ENCODE data around the gene IPCEF1. TPM values are rescaled to one million over a fixed set of nuclear protein-coding genes. Genes with fewer than 3 reads are reported as not detected.
A peak's percentile ranks its signal among the peaks of the same experiment; 100 is the strongest.
"Not testable (repeated sequence)": the region's sequence is repeated elsewhere in the genome, so short reads cannot be mapped to it uniquely, and the experiment has no call there.

IPCEF1 gene
- total RNA-seq, 2 experiments from 2014 or later, result 14.2 to 16.9 TPM

GRCh38 chr6:154228521-154228905 is 128.1 kb downstream of the IPCEF1 start:
- no peak for DNase-seq
- Mint-ChIP-seq H3K36me3 (peaks cover 33% of the 10 kb centered on the region), H3K9me3 (peaks cover 4% of the 10 kb centered on the region), H3K4me3 (no peak overlapping the region), H3K4me1 (peaks cover 71% of the 10 kb centered on the region), H3K27me3 (no peaks in the 10 kb centered on the region), H3K27ac (peak overlapping the region; percentile 89)

- no peak for DNase-seq
- no peak overlapping the region for H3K4me3 Mint-ChIP-seq
- H3K9me3 Mint-ChIP-seq, result peaks cover 4% of the 10 kb centered on the region
- peaks cover 38% of the 10 kb centered on the region for H3K36me3 Mint-ChIP-seq
- H3K27me3 Mint-ChIP-seq, result no peaks in the 10 kb centered on the region
- peaks cover 70% of the 10 kb centered on the region for H3K4me1 Mint-ChIP-seq
- H3K27ac Mint-ChIP-seq, result peak overlapping the region; percentile 89
Observed at GRCh38 chr6:154227862-154228520, 128.6 kb downstream of the IPCEF1 start.

GRCh38 chr6:154226461-154226860 is 130.1 kb downstream of the IPCEF1 start:
- H3K36me3 Mint-ChIP-seq, result peaks cover 43% of the 10 kb centered on the region
- H3K4me1 Mint-ChIP-seq, result peaks cover 58% of the 10 kb centered on the region
- H3K27ac Mint-ChIP-seq, result peak overlapping the region; percentile 18
- peaks cover 4% of the 10 kb centered on the region for H3K9me3 Mint-ChIP-seq
- no peak overlapping the region for H3K4me3 Mint-ChIP-seq
- DNase-seq, result no peak
- no peaks in the 10 kb centered on the region for H3K27me3 Mint-ChIP-seq

- no peaks in the 10 kb centered on the region for H3K27me3 Mint-ChIP-seq
- peaks cover 52% of the 10 kb centered on the region for H3K4me1 Mint-ChIP-seq
- peak overlapping the region; percentile 64 for H3K27ac Mint-ChIP-seq
- H3K36me3 Mint-ChIP-seq, result peaks cover 43% of the 10 kb centered on the region
- no peak overlapping the region for H3K4me3 Mint-ChIP-seq
- H3K9me3 Mint-ChIP-seq, result peaks cover 4% of the 10 kb centered on the region
- DNase-seq, result no peak
Observed at GRCh38 chr6:154223296-154223695, 133.3 kb downstream of the IPCEF1 start.

GRCh38 chr6:154222716-154223115 is 133.9 kb downstream of the IPCEF1 start:
- H3K4me1 Mint-ChIP-seq, result peaks cover 56% of the 10 kb centered on the region

GRCh38 chr6:154219250-154219649 is 137.4 kb downstream of the IPCEF1 start:
- Mint-ChIP-seq H3K4me3 (peak overlapping the region; percentile 57), H3K27me3 (no peaks in the 10 kb centered on the region), H3K9me3 (no peaks in the 10 kb centered on the region), H3K27ac (peak overlapping the region; percentile 55), H3K36me3 (peaks cover 35% of the 10 kb centered on the region), H3K4me1 (peaks cover 42% of the 10 kb centered on the region)
- no peak for DNase-seq

More at GRCh38 chr6:154222716-154223115, 133.9 kb downstream of the IPCEF1 start:
- no peak overlapping the region for H3K27ac Mint-ChIP-seq
- no peak for DNase-seq
- H3K36me3 Mint-ChIP-seq, result peaks cover 47% of the 10 kb centered on the region
- no peak overlapping the region for H3K4me3 Mint-ChIP-seq
- no peaks in the 10 kb centered on the region for H3K27me3 Mint-ChIP-seq
- H3K9me3 Mint-ChIP-seq, result peaks cover 4% of the 10 kb centered on the region

DNA sequence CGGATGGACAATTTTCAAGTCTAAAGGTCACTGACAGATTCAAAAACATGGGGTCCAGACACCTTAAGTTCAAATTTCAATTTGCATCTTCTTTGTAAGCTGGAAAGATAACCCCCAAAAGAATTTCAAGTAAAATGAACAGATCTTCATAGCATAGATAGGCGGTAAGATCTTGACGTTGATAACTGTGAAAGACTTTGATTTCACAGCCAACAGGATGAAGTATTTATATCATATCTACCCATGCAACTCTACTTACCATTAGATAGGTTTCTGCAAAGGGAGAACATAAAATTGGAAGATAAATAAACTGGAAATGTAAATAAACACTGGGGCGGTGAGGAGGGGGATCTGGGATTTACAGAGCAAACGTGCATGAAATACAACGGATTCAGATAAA is 137.8 kb downstream of the IPCEF1 start:
- Mint-ChIP-seq H3K27ac (peak overlapping the region; percentile 55), H3K27me3 (no peaks in the 10 kb centered on the region)
- DNase-seq, result no peak

GRCh38 chr6:154218301-154218700 is 138.3 kb downstream of the IPCEF1 start:
- no peaks in the 10 kb centered on the region for H3K9me3 Mint-ChIP-seq
- H3K4me3 Mint-ChIP-seq, result peak overlapping the region; percentile 43
- no peaks in the 10 kb centered on the region for H3K27me3 Mint-ChIP-seq
- peaks cover 43% of the 10 kb centered on the region for H3K4me1 Mint-ChIP-seq
- no peak for DNase-seq
- peak overlapping the region; percentile 73 for H3K27ac Mint-ChIP-seq
- H3K36me3 Mint-ChIP-seq, result peaks cover 34% of the 10 kb centered on the region

More for the DNA sequence above, 137.8 kb downstream of the IPCEF1 start:
- H3K36me3 Mint-ChIP-seq, result peaks cover 37% of the 10 kb centered on the region
- no peaks in the 10 kb centered on the region for H3K9me3 Mint-ChIP-seq
- H3K4me3 Mint-ChIP-seq, result peak overlapping the region; percentile 57
- H3K4me1 Mint-ChIP-seq, result peaks cover 43% of the 10 kb centered on the region

- no peaks in the 10 kb centered on the region for H3K27me3 Mint-ChIP-seq
- peak overlapping the region; percentile 17 for H3K27ac Mint-ChIP-seq
- H3K9me3 Mint-ChIP-seq, result no peaks in the 10 kb centered on the region
- no peak for DNase-seq
- peaks cover 34% of the 10 kb centered on the region for H3K4me1 Mint-ChIP-seq
- H3K36me3 Mint-ChIP-seq, result peaks cover 32% of the 10 kb centered on the region
- no peak overlapping the region for H3K4me3 Mint-ChIP-seq
Observed at GRCh38 chr6:154213782-154214181, 142.8 kb downstream of the IPCEF1 start.

DNA sequence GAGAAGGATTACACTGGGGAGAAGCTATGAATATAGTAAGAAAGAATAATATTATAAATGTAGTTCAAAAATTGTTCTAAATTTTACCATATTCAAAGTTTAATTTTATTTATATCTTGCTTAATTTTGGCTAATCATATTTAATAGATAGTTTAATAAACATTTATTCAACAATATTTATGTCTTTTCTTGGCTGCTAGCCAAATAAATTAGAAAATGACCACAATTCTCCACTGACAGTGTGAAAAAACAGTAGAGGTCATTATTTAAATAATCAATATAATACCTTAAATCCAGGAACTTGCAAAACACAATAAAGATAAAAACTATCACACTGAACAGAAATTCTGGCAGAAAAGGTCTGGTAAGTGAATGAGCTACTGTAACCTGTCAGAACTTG is 145.9 kb downstream of the IPCEF1 start:
- DNase-seq, result no peak
- Mint-ChIP-seq H3K4me1 (peaks cover 26% of the 10 kb centered on the region), H3K27me3 (no peaks in the 10 kb centered on the region), H3K36me3 (peaks cover 45% of the 10 kb centered on the region), H3K9me3 (no peaks in the 10 kb centered on the region), H3K4me3 (no peak overlapping the region), H3K27ac (no peak overlapping the region)

DNA sequence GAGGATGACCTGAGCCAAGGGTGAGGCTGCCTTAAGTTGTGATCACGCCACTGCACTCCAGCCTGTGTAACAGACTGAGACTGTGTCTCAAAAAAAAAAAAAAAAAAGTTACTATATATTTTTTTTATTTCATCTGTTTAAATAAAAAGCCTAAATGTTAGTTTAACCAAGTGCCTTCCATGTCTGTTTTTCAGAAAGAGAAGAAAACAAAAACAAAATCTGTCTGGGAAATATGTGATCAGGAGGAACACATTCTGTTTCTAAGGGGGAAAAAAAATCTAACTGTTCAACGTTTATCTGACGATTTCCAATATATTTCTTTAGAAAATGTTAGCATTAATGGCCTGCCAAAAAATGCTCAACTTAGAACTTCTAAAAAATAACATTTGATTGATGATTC is 147.0 kb downstream of the IPCEF1 start:
- Mint-ChIP-seq H3K27me3 (no peaks in the 10 kb centered on the region), H3K27ac (no peak overlapping the region), H3K4me1 (peaks cover 28% of the 10 kb centered on the region), H3K4me3 (no peak overlapping the region), H3K9me3 (no peaks in the 10 kb centered on the region), H3K36me3 (peaks cover 51% of the 10 kb centered on the region)
- DNase-seq, result no peak

GRCh38 chr6:154206996-154207395 is 149.6 kb downstream of the IPCEF1 start:
- Mint-ChIP-seq H3K27ac (no peak overlapping the region), H3K36me3 (peaks cover 56% of the 10 kb centered on the region), H3K27me3 (no peaks in the 10 kb centered on the region), H3K4me3 (no peak overlapping the region), H3K4me1 (peaks cover 32% of the 10 kb centered on the region), H3K9me3 (peaks cover 3% of the 10 kb centered on the region)
- DNase-seq, result no peak

DNA sequence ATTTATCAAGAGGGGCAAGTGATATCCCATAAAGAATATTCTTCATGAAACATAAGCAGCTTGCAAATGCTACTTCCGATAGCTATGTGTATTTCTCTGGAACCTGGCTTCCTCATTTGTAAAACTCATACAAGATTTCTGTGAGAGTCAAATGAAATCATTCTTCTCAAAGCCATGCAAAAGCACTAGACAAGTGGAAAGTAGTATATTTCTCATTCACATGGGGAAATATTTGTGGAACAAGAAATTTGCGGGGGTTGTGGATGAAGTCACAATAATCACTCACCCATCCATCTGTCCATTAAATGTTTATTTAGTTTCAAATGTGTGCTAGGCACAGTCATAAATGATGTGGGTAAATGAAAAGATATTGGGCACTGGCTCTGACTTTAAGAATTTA is 150.5 kb downstream of the IPCEF1 start:
- Mint-ChIP-seq H3K4me1 (peaks cover 38% of the 10 kb centered on the region), H3K27ac (no peak overlapping the region), H3K9me3 (peaks cover 3% of the 10 kb centered on the region), H3K27me3 (no peaks in the 10 kb centered on the region), H3K4me3 (no peak overlapping the region), H3K36me3 (peaks cover 59% of the 10 kb centered on the region)
- no peak for DNase-seq

DNA sequence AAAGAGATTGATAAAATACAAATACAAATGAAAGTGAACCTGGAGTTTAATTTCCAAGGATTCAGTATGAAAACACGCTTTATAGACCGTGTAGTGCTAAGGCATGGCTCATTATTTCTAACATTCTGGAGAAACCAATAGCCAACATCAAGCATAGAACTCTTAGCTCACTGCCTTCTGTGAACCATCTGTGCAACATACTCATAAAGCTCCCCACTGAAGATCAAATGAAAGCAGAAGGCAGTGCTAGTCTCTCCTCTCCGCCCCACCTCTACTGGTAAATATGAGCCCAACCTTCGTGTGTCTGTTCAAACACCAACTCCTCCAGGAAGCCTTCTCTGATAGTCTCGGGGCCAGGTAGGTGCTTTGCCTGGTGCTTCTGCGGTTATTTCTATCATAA is 153.6 kb downstream of the IPCEF1 start:
- Mint-ChIP-seq H3K27ac (no peak overlapping the region), H3K36me3 (peaks cover 71% of the 10 kb centered on the region), H3K27me3 (no peaks in the 10 kb centered on the region), H3K4me1 (peaks cover 42% of the 10 kb centered on the region), H3K9me3 (peaks cover 3% of the 10 kb centered on the region), H3K4me3 (no peak overlapping the region)
- no peak for DNase-seq

- peaks cover 3% of the 10 kb centered on the region for H3K9me3 Mint-ChIP-seq
- no peak overlapping the region for H3K4me3 Mint-ChIP-seq
- no peak overlapping the region for H3K27ac Mint-ChIP-seq
- DNase-seq, result no peak
- H3K4me1 Mint-ChIP-seq, result peaks cover 48% of the 10 kb centered on the region
- peaks cover 66% of the 10 kb centered on the region for H3K36me3 Mint-ChIP-seq
- H3K27me3 Mint-ChIP-seq, result no peaks in the 10 kb centered on the region
Observed at GRCh38 chr6:154202339-154202738, 154.3 kb downstream of the IPCEF1 start.

GRCh38 chr6:154201688-154202087 is 154.9 kb downstream of the IPCEF1 start:
- DNase-seq, H3K4me3 Mint-ChIP-seq, H3K27me3 Mint-ChIP-seq, H3K9me3 Mint-ChIP-seq: not testable (repeated sequence)
- peaks cover 52% of the 10 kb centered on the region for H3K4me1 Mint-ChIP-seq
- peaks cover 63% of the 10 kb centered on the region for H3K36me3 Mint-ChIP-seq
- H3K27ac Mint-ChIP-seq, result peak overlapping the region; percentile 6
